ENCODE measurements around the gene FARS2.

GRCh38 chr6:5554226-5554625 is 292.9 kb downstream of the FARS2 start:
- TF ChIP-seq CTCF (IDR thresholded peaks at IDR 0.05 in 8 of 11, conservative IDR thresholded peaks at IDR 0.05 in 3 of 11) (no peak), POLR2A (IDR thresholded peaks at IDR 0.05) (no peak), POLR2AphosphoS5 (IDR thresholded peaks at IDR 0.05) (no peak)

Measured in spleen (tissue), 7 donors.